ENCODE results near the gene IDH3A. TPM values are rescaled to one million over a fixed set of nuclear protein-coding genes. Genes with fewer than 3 reads are reported as not detected.

The IDH3A gene
- total RNA-seq, 1 experiment from 2014 or later, result 49.3 TPM

GRCh38 chr15:78210349-78210717 lies 61.2 kb downstream of the IDH3A start:
- no peak overlapping the region for H3K4me2 ChIP-seq (ENCODE audit: low read depth, low read length, poor library complexity, severe bottlenecking)
- no peaks in the 10 kb centered on the region for H3K9me2 ChIP-seq (replicated peaks; ENCODE audit: insufficient read depth, low read length)
- no peaks in the 10 kb centered on the region for H3K79me2 ChIP-seq (ENCODE audit: low read length)
- no peak for DNase-seq
- H3K4me3 ChIP-seq (ENCODE audit: low read length), result no peak overlapping the region
- no peaks in the 10 kb centered on the region for H3K36me3 ChIP-seq (ENCODE audit: insufficient read depth, low read length)
- no peak overlapping the region for H3K9ac ChIP-seq (ENCODE audit: low read length)
- no peaks in the 10 kb centered on the region for H3K4me1 ChIP-seq (ENCODE audit: low read length)
- no peak overlapping the region for H3K27ac ChIP-seq (ENCODE audit: low read length)
- H3K9me3 ChIP-seq (ENCODE audit: low read length), result no peaks in the 10 kb centered on the region
- no peaks in the 10 kb centered on the region for H3K27me3 ChIP-seq (ENCODE audit: low read length)
- H2AFZ ChIP-seq (ENCODE audit: low read length), result no peak overlapping the region
- no peaks in the 10 kb centered on the region for H4K20me1 ChIP-seq (ENCODE audit: insufficient read depth, low read depth, low read length)

GRCh38 chr15:78211189-78211921 lies 62.2 kb downstream of the IDH3A start:
- Histone ChIP-seq H2AFZ (ENCODE audit: low read length) (no peak overlapping the region), H3K4me2 (ENCODE audit: low read depth, low read length, poor library complexity, severe bottlenecking) (no peak overlapping the region), H3K9me2 (replicated peaks; ENCODE audit: insufficient read depth, low read length) (no peaks in the 10 kb centered on the region), H3K9ac (ENCODE audit: low read length) (no peak overlapping the region), H3K27ac (ENCODE audit: low read length) (no peak overlapping the region), H3K27me3 (ENCODE audit: low read length) (no peaks in the 10 kb centered on the region), H4K20me1 (ENCODE audit: insufficient read depth, low read depth, low read length) (no peaks in the 10 kb centered on the region), H3K4me3 (ENCODE audit: low read length) (no peak overlapping the region), H3K9me3 (ENCODE audit: low read length) (no peaks in the 10 kb centered on the region), H3K36me3 (ENCODE audit: insufficient read depth, low read length) (no peaks in the 10 kb centered on the region), H3K79me2 (ENCODE audit: low read length) (no peaks in the 10 kb centered on the region), H3K4me1 (ENCODE audit: low read length) (no peaks in the 10 kb centered on the region)
- no peak for DNase-seq

- H3K9ac ChIP-seq (ENCODE audit: low read length), result no peak overlapping the region
- no peak overlapping the region for H2AFZ ChIP-seq (ENCODE audit: low read length)
These were observed 62.8 kb downstream of the IDH3A start for GRCh38 chr15:78212008-78212407.

GRCh38 chr15:78212546-78213424 lies 63.6 kb downstream of the IDH3A start:
- no peaks in the 10 kb centered on the region for H3K36me3 ChIP-seq (ENCODE audit: insufficient read depth, low read length)
- H3K4me1 ChIP-seq (ENCODE audit: low read length), result no peaks in the 10 kb centered on the region
- no peaks in the 10 kb centered on the region for H3K27me3 ChIP-seq (ENCODE audit: low read length)
- no peaks in the 10 kb centered on the region for H4K20me1 ChIP-seq (ENCODE audit: insufficient read depth, low read depth, low read length)
- no peak overlapping the region for H3K4me2 ChIP-seq (ENCODE audit: low read depth, low read length, poor library complexity, severe bottlenecking)
- no peak overlapping the region for H2AFZ ChIP-seq (ENCODE audit: low read length)
- no peaks in the 10 kb centered on the region for H3K9me2 ChIP-seq (replicated peaks; ENCODE audit: insufficient read depth, low read length)
- H3K9me3 ChIP-seq (ENCODE audit: low read length), result no peaks in the 10 kb centered on the region
- DNase-seq, result no peak
- H3K79me2 ChIP-seq (ENCODE audit: low read length), result no peaks in the 10 kb centered on the region
- H3K4me3 ChIP-seq (ENCODE audit: low read length), result no peak overlapping the region
- H3K27ac ChIP-seq (ENCODE audit: low read length), result no peak overlapping the region
- no peak overlapping the region for H3K9ac ChIP-seq (ENCODE audit: low read length)

More at GRCh38 chr15:78212008-78212407, 62.8 kb downstream of the IDH3A start:
- H3K27me3 ChIP-seq (ENCODE audit: low read length), result no peaks in the 10 kb centered on the region
- H3K36me3 ChIP-seq (ENCODE audit: insufficient read depth, low read length), result no peaks in the 10 kb centered on the region
- H4K20me1 ChIP-seq (ENCODE audit: insufficient read depth, low read depth, low read length), result no peaks in the 10 kb centered on the region
- H3K4me2 ChIP-seq (ENCODE audit: low read depth, low read length, poor library complexity, severe bottlenecking), result no peak overlapping the region
- H3K79me2 ChIP-seq (ENCODE audit: low read length), result no peaks in the 10 kb centered on the region
- H3K27ac ChIP-seq (ENCODE audit: low read length), result no peak overlapping the region
- no peaks in the 10 kb centered on the region for H3K9me2 ChIP-seq (replicated peaks; ENCODE audit: insufficient read depth, low read length)
- no peak for DNase-seq
- H3K4me3 ChIP-seq (ENCODE audit: low read length), result no peak overlapping the region
- no peaks in the 10 kb centered on the region for H3K4me1 ChIP-seq (ENCODE audit: low read length)
- no peaks in the 10 kb centered on the region for H3K9me3 ChIP-seq (ENCODE audit: low read length)

- Histone ChIP-seq H2AFZ (ENCODE audit: low read length) (no peak overlapping the region), H3K9me3 (ENCODE audit: low read length) (no peaks in the 10 kb centered on the region), H3K4me2 (ENCODE audit: low read depth, low read length, poor library complexity, severe bottlenecking) (no peak overlapping the region), H3K9ac (ENCODE audit: low read length) (no peak overlapping the region), H3K27ac (ENCODE audit: low read length) (no peak overlapping the region), H3K36me3 (ENCODE audit: insufficient read depth, low read length) (no peaks in the 10 kb centered on the region), H3K27me3 (ENCODE audit: low read length) (no peaks in the 10 kb centered on the region), H3K4me1 (ENCODE audit: low read length) (no peaks in the 10 kb centered on the region), H4K20me1 (ENCODE audit: insufficient read depth, low read depth, low read length) (no peaks in the 10 kb centered on the region), H3K4me3 (ENCODE audit: low read length) (no peak overlapping the region), H3K9me2 (replicated peaks; ENCODE audit: insufficient read depth, low read length) (no peaks in the 10 kb centered on the region), H3K79me2 (ENCODE audit: low read length) (no peaks in the 10 kb centered on the region)
- no peak for DNase-seq
These were observed 64.2 kb downstream of the IDH3A start for GRCh38 chr15:78213425-78213750.

- Histone ChIP-seq H3K36me3 (ENCODE audit: insufficient read depth, low read length) (no peaks in the 10 kb centered on the region), H3K4me1 (ENCODE audit: low read length) (no peaks in the 10 kb centered on the region), H3K4me3 (ENCODE audit: low read length) (no peak overlapping the region), H3K27me3 (ENCODE audit: low read length) (no peaks in the 10 kb centered on the region), H3K79me2 (ENCODE audit: low read length) (no peaks in the 10 kb centered on the region), H3K9ac (ENCODE audit: low read length) (no peak overlapping the region), H3K4me2 (ENCODE audit: low read depth, low read length, poor library complexity, severe bottlenecking) (no peak overlapping the region), H3K27ac (ENCODE audit: low read length) (no peak overlapping the region), H3K9me2 (replicated peaks; ENCODE audit: insufficient read depth, low read length) (no peaks in the 10 kb centered on the region), H3K9me3 (ENCODE audit: low read length) (no peaks in the 10 kb centered on the region), H2AFZ (ENCODE audit: low read length) (no peak overlapping the region), H4K20me1 (ENCODE audit: insufficient read depth, low read depth, low read length) (no peaks in the 10 kb centered on the region)
- no peak for DNase-seq
These were observed 64.8 kb downstream of the IDH3A start for GRCh38 chr15:78213956-78214355.

- no peak overlapping the region for H2AFZ ChIP-seq (ENCODE audit: low read length)
These were observed 67.3 kb downstream of the IDH3A start for GRCh38 chr15:78216276-78217104.

GRCh38 chr15:78220713-78221112 lies 71.6 kb downstream of the IDH3A start:
- Histone ChIP-seq H3K4me1 (ENCODE audit: low read length) (peaks cover 6% of the 10 kb centered on the region; the same call in 1 of the 2 replicates), H3K9me2 (replicated peaks; ENCODE audit: insufficient read depth, low read length) (no peaks in the 10 kb centered on the region), H2AFZ (ENCODE audit: low read length) (no peak overlapping the region), H3K79me2 (ENCODE audit: low read length) (no peaks in the 10 kb centered on the region), H3K9ac (ENCODE audit: low read length) (no peak overlapping the region), H3K4me3 (ENCODE audit: low read length) (no peak overlapping the region), H4K20me1 (ENCODE audit: insufficient read depth, low read depth, low read length) (no peaks in the 10 kb centered on the region), H3K27ac (ENCODE audit: low read length) (no peak overlapping the region), H3K27me3 (ENCODE audit: low read length) (no peaks in the 10 kb centered on the region), H3K4me2 (ENCODE audit: low read depth, low read length, poor library complexity, severe bottlenecking) (no peak overlapping the region), H3K9me3 (ENCODE audit: low read length) (no peaks in the 10 kb centered on the region), H3K36me3 (ENCODE audit: insufficient read depth, low read length) (no peaks in the 10 kb centered on the region)
- DNase-seq, result no peak

More at GRCh38 chr15:78216276-78217104, 67.3 kb downstream of the IDH3A start:
- Histone ChIP-seq H3K9ac (ENCODE audit: low read length) (no peak overlapping the region), H3K9me3 (ENCODE audit: low read length) (no peaks in the 10 kb centered on the region), H3K27me3 (ENCODE audit: low read length) (no peaks in the 10 kb centered on the region), H3K79me2 (ENCODE audit: low read length) (no peaks in the 10 kb centered on the region), H3K9me2 (replicated peaks; ENCODE audit: insufficient read depth, low read length) (no peaks in the 10 kb centered on the region), H3K4me3 (ENCODE audit: low read length) (no peak overlapping the region), H3K4me1 (ENCODE audit: low read length) (peaks cover 6% of the 10 kb centered on the region; the same call in 1 of the 2 replicates), H3K4me2 (ENCODE audit: low read depth, low read length, poor library complexity, severe bottlenecking) (no peak overlapping the region), H3K36me3 (ENCODE audit: insufficient read depth, low read length) (no peaks in the 10 kb centered on the region), H4K20me1 (ENCODE audit: insufficient read depth, low read depth, low read length) (no peaks in the 10 kb centered on the region), H3K27ac (ENCODE audit: low read length) (no peak overlapping the region)
- no peak for DNase-seq
